Activated CD8-positive, alpha-beta T cell treated with anti-CD3 and anti-CD28 coated beads, Interleukin-2, amount 10 ng/mL, durations not matched to agents 7 days and 5 days (primary cell): Measurements from ENCODE around the gene CSNK1G1. TPM values are rescaled to one million over a fixed set of nuclear protein-coding genes. Genes with fewer than 3 reads are reported as not detected.
"Not testable (repeated sequence)": the region's sequence is repeated elsewhere in the genome, so short reads cannot be mapped to it uniquely, and the experiment has no call there.

Experiments
- ATAC-seq: fragments of 150-1000 bp; cut with Tn5 transposase; one replicate; pipeline ENCODE4 v1.10.0; 2021; ENCODE audit warnings: moderate library complexity
- CTCF ChIA-PET: fragments of 350-600 bp; sonication (Branson Sonifier 250); formaldehyde crosslinking; loops from one replicate; lab custom pipeline; 2021; ENCODE audit warnings: antibody characterized with exemption; lab: Charles Lee
- POLR2A ChIA-PET: fragments of 350-600 bp; sonication (Branson Sonifier 250); formaldehyde crosslinking; loops from one replicate; lab custom pipeline; 2021; ENCODE audit warnings: antibody characterized with exemption; lab: Charles Lee
- DNase-seq: peaks from one replicate; pipeline ENCODE4 v3.0.0-alpha.2; 2020
- H3K27ac Mint-ChIP-seq: one replicate; pipeline ENCODE4 v1.8.0; 2021; ENCODE audit warnings: mild to moderate bottlenecking, mixed read lengths
- H3K27me3 Mint-ChIP-seq: one replicate; pipeline ENCODE4 v1.8.0; 2021; ENCODE audit warnings: low read depth, mixed read lengths
- H3K36me3 Mint-ChIP-seq: one replicate; pipeline ENCODE4 v1.8.0; 2021; ENCODE audit warnings: low read depth, mixed read lengths
- H3K4me1 Mint-ChIP-seq: one replicate; pipeline ENCODE4 v1.8.0; 2021; ENCODE audit warnings: low read depth, mixed read lengths
- H3K4me3 Mint-ChIP-seq: one replicate; pipeline ENCODE4 v1.8.0; 2021; ENCODE audit warnings: mild to moderate bottlenecking, mixed read lengths
- H3K9me3 Mint-ChIP-seq: one replicate; pipeline ENCODE4 v1.8.0; 2022; ENCODE audit warnings: mixed read lengths; ENCODE audit not compliant: insufficient read depth
- total RNA-seq, 2 experiments: library from RNA; stranded (reverse); gene quantifications; one replicate each; pipeline ENCODE4 v1.2.3, GENCODE V29; 2021

Gene CSNK1G1
- total RNA-seq, 2 experiments from 2014 or later = 26.8 to 28.2 TPM

DNA sequence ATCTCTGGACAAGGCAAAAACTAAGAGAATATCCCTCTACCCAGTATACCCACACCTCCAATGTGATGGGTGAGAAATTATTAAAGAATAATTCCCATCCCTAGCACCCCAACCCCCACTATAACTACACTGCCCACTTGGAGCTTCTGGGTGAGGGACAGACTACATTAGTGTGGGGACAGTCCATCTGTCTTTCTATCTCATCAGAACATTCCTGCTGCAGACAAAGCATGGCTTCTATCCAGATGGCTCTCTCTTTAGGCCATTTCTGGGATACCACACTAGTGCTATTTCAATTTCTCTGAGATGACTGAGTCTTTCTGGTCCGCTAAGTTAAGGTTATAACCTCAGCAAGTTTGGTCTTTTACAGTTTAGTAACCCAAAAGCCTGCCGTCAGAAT, 6.6 kb downstream of the CSNK1G1 start:
- no peak for DNase-seq
- POLR2A ChIA-PET = interaction anchor here (0.6 to 0.7 kb wide), 2 partner anchors 19 to 312 kb away, joined by 3 to 5 read pairs; no protein-coding TSS in a partner anchor
- CTCF ChIA-PET = interaction anchor here (1.1 kb wide), 1 partner anchor 31 kb away, joined by 3 read pairs; no protein-coding TSS in a partner anchor
- Mint-ChIP-seq H3K9me3 (no peaks in the 10 kb centered on the region), H3K27me3 (no peaks in the 10 kb centered on the region), H3K27ac (no peak overlapping the region), H3K36me3 (peaks cover 20% of the 10 kb centered on the region), H3K4me3 (no peak overlapping the region), H3K4me1 (peaks cover 2% of the 10 kb centered on the region)
- no peak for ATAC-seq

DNA sequence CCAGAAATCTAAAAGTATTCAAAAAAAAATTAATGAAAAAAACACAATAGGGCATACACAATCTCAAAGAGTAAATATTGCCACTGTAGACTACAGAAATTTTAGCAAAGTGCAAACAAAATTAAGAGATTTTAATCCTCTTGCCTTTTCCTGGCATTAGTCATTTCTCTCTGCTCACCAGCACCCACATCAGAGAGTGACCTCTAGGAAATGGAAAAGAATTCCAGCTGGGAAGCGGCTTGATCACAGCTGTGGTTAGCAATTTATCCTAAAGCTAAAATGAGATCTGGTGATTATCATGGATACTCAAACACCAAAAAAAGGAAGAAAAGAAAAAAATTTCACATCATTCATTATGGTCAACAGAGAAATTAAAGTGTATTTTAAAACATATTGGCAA, 7.5 kb downstream of the CSNK1G1 start:
- Mint-ChIP-seq H3K36me3 (peaks cover 20% of the 10 kb centered on the region), H3K4me3 (no peak overlapping the region), H3K9me3 (no peaks in the 10 kb centered on the region), H3K27me3 (no peaks in the 10 kb centered on the region), H3K27ac (no peak overlapping the region), H3K4me1 (peaks cover 2% of the 10 kb centered on the region)
- ATAC-seq = no peak
- ChIA-PET POLR2A (no interaction called here), CTCF (interaction anchor here (0.7 kb wide), 1 partner anchor 402 kb away, joined by 4 read pairs; no protein-coding TSS in a partner anchor)
- no peak for DNase-seq

DNA sequence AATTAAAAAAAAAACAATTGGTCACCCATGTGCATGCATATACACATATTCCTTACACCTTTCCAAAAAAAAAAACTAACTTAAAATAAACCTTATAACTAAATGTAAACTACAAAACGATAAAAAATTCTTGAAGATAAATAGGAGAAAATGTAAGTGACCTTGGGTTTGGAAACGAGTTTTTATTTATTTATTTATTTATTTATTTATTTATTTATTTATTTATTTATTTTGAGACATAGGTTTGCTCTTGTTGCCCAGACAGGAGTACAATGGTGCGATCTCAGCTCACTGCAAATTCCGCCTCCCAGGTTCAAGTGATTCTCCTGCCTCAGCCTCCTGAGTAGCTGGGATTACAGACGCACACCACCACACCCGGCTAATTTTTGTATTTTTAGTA, 9.7 kb downstream of the CSNK1G1 start:
- ATAC-seq, DNase-seq, H3K4me1 Mint-ChIP-seq, H3K4me3 Mint-ChIP-seq, H3K27ac Mint-ChIP-seq, H3K9me3 Mint-ChIP-seq, H3K27me3 Mint-ChIP-seq, POLR2A ChIA-PET: not testable (repeated sequence)
- CTCF ChIA-PET = interaction anchor here (1.3 kb wide), 1 partner anchor 8 kb away, joined by 4 read pairs; no protein-coding TSS in a partner anchor
- peaks cover 21% of the 10 kb centered on the region for H3K36me3 Mint-ChIP-seq

DNA sequence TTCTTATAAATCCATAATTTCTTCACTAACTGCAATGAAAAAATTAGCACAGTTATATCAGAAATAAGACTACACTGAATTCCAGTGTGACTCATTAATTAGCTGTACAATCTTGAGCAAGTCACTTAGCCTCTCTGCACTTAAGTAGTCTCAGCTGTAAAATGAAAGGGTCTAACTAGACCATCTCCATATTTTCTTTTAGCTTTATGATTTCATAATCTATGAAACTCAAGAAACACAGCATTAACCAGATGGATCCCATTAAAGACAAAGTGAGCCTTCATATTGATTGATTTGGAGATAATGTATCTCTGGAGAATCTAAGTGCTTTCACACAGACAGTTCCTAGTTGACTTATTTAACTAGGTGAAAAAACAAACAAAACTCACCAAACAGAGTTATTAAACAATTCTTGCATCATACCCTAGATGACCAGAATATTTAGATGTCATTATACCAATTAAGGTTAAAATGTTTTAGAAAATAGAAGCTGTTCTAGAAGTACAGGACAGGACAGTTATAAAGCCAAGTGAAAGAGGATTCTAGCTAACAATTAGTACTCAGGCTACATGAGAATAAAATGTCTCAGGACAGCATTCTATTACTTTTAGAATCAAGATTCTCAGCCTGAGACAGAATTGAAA, 11.2 kb downstream of the CSNK1G1 start:
- H3K27ac Mint-ChIP-seq = no peak overlapping the region
- peaks cover 19% of the 10 kb centered on the region for H3K36me3 Mint-ChIP-seq
- ChIA-PET CTCF (interaction anchor here (1.0 to 1.9 kb wide), 3 partner anchors 10 to 65 kb away, joined by 3 to 6 read pairs (median 4); partner anchors contain the start of gene CSNK1G1), POLR2A (interaction anchor here (0.8 kb wide), 1 partner anchor 36 kb away, joined by 3 read pairs; no protein-coding TSS in a partner anchor)
- H3K9me3 Mint-ChIP-seq = no peaks in the 10 kb centered on the region
- H3K27me3 Mint-ChIP-seq = no peaks in the 10 kb centered on the region
- no peak for DNase-seq
- no peak overlapping the region for H3K4me3 Mint-ChIP-seq
- ATAC-seq = no peak
- H3K4me1 Mint-ChIP-seq = peaks cover 6% of the 10 kb centered on the region

DNA sequence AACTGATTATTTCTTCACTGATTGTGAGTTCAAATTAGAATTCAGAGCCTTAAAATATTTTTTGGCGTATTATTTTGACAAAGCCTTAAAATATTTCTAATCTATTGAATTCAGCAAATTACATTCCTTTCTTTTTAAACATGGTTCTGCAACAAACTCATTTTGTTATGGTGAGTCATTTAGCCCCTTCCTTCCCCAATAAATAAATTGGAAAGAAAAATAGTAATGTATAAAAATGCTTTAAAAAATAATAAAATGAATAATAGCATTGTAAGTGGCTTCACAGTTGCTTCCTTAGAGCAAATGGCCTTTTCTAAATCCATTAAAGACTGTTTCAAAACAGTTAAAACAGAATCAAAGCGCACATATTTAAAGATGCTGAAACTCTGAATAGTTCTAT, 12.1 kb downstream of the CSNK1G1 start:
- Mint-ChIP-seq H3K36me3 (peaks cover 19% of the 10 kb centered on the region), H3K9me3 (no peaks in the 10 kb centered on the region), H3K4me1 (peaks cover 6% of the 10 kb centered on the region), H3K4me3 (no peak overlapping the region), H3K27me3 (no peaks in the 10 kb centered on the region), H3K27ac (no peak overlapping the region)
- DNase-seq (no peak), ATAC-seq (no peak)
- POLR2A ChIA-PET = interaction anchor here (0.7 kb wide), 1 partner anchor 80 kb away, joined by 3 read pairs; no protein-coding TSS in a partner anchor
- CTCF ChIA-PET = interaction anchor here (1.0 to 1.9 kb wide), 2 partner anchors 9 to 50 kb away, joined by 4 to 6 read pairs; no protein-coding TSS in a partner anchor

DNA sequence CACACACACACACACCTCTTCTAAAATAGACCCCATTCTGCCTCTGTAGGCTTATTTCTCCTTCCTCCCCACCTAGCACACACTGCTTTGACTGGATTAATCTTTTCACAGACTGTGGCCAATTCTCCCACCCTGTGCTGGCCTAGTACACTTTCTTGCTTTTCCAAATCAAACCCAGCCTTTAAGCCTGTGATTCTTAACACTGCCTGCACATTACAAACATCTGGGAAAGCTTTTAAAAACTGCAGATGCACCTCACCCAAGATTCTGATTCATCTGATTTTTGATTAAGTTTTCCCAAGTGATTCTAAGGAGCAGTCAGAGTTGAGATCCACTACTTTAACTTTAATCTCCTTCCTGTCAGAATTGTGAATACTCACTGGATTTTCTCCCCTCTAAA, 12.8 kb downstream of the CSNK1G1 start:
- DNase-seq = no peak
- ChIA-PET CTCF (interaction anchor here (1.0 kb wide), 1 partner anchor 49 kb away, joined by 4 read pairs; no protein-coding TSS in a partner anchor), POLR2A (interaction anchor here (0.7 kb wide), 1 partner anchor 79 kb away, joined by 3 read pairs; no protein-coding TSS in a partner anchor)
- peaks cover 3% of the 10 kb centered on the region for H3K4me1 Mint-ChIP-seq
- H3K27ac Mint-ChIP-seq = no peak overlapping the region
- no peaks in the 10 kb centered on the region for H3K9me3 Mint-ChIP-seq
- ATAC-seq = no peak
- no peak overlapping the region for H3K4me3 Mint-ChIP-seq
- no peaks in the 10 kb centered on the region for H3K27me3 Mint-ChIP-seq
- H3K36me3 Mint-ChIP-seq = peaks cover 15% of the 10 kb centered on the region

DNA sequence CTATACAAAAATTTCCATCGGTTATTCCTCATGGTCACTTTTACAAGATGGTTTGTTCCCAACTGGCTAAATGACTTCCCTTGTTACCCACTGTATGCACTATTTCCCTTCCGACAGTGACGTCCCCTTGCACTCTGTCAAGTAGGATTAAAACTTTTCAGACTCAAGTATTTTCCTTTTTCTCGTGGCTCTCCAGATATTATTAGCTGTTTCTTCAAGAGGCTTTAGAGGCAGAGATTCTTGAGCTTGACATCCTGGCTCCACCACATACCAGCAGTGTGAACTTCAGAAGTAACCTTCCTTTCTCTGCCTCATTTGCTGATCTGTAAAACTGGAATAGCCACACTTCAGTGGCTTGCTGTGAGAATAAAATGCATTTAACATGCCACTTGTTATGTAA, 14.0 kb downstream of the CSNK1G1 start:
- no peak overlapping the region for H3K4me3 Mint-ChIP-seq
- H3K4me1 Mint-ChIP-seq = peaks cover 3% of the 10 kb centered on the region

DNA sequence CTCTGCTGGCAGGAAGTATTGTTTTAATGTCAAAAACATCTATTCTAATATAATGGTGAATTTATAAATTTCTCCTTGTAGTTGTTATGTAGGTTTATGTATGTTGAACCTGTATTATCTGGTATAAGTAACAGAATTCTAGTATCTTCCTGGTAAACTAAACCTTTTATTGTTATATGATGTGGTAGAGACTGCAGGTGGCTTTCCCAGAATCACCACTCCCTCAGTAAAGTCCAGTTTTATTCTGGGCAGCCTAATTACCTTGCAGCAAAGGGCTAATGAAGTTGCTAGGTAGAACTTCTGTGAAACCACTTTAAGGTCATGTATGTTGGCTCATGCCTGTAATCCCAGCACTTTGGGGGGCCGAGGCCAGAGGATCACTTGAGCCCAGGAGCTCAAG, 15.6 kb downstream of the CSNK1G1 start:
- no peak overlapping the region for H3K4me3 Mint-ChIP-seq
- no peak for DNase-seq
- POLR2A ChIA-PET = no interaction called here
- H3K27me3 Mint-ChIP-seq = no peaks in the 10 kb centered on the region
- no peak for ATAC-seq
- peaks cover 3% of the 10 kb centered on the region for H3K36me3 Mint-ChIP-seq
- no peaks in the 10 kb centered on the region for H3K9me3 Mint-ChIP-seq
- CTCF ChIA-PET = no interaction called here
- H3K4me1 Mint-ChIP-seq = peaks cover 7% of the 10 kb centered on the region
- H3K27ac Mint-ChIP-seq = no peak overlapping the region

More for the DNA sequence above, 14.0 kb downstream of the CSNK1G1 start:
- H3K27me3 Mint-ChIP-seq = no peaks in the 10 kb centered on the region
- no peaks in the 10 kb centered on the region for H3K9me3 Mint-ChIP-seq
- H3K27ac Mint-ChIP-seq = no peak overlapping the region
- ATAC-seq = no peak
- no peak for DNase-seq
- POLR2A ChIA-PET = no interaction called here
- CTCF ChIA-PET = no interaction called here
- H3K36me3 Mint-ChIP-seq = peaks cover 10% of the 10 kb centered on the region

DNA sequence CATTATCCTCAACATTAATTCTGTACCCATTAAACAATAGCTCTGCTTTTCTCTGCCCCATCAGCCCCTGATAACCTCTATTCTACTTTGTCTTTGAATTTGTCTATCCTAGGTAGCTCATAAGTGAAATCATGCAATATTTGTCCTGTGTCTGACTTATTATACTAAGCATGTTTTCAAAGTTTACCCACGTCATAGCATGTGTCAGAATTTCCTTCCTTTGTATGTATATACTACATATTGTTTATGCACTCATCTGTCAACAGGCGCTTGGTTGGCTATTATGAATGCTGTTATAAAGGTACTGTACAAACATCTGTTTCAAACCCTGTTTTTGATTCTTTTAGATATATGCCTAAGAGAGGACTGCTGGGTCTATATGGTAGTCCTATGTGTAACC, 18.2 kb downstream of the CSNK1G1 start:
- POLR2A ChIA-PET = no interaction called here
- ATAC-seq (no peak), DNase-seq (no peak)
- Mint-ChIP-seq H3K27me3 (no peaks in the 10 kb centered on the region), H3K9me3 (no peaks in the 10 kb centered on the region), H3K27ac (no peak overlapping the region), H3K36me3 (peaks cover 13% of the 10 kb centered on the region), H3K4me1 (peaks cover 23% of the 10 kb centered on the region), H3K4me3 (no peak overlapping the region)
- CTCF ChIA-PET = no interaction called here

DNA sequence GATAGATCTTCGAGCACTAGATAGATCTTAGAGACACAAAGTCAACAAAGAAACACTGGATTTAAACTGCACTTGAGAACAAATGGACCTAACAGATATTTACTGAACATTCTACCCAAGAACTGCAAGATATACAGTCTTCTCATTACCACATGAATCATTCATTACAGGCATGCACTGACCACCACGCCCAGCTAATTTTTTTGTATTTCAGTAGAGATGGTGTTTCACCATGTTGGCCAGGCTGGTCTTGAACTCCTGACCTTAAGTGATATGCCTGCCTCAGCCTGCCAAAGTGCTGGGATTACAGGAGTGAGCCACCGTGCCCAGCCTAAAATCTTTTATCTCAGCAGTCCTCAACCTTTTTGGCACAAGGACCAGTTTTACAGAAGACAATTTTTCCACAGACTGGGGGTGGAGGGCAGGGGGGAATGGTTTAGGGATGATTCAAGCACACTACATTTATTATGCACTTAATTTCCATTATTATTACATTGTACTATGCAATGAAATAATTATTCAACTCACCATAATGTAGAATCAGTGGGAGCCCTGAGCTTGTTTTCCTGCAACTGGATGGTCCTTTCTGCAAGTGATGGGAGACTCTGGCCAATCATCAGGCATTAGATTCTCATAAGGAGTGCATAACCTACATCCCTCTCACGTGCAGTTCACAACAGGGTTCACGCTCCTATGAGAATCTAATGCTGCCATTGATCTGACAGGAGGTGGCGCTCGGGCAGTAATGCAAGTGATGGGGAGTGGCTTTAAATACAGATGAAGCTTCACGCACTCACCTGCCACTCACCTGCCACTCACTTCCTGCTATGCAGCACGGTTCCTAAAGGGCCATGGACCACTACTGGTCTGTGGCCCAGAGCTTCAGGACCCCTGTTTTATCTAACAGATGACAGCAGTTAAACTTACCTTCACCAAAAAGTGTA, 21.7 kb downstream of the CSNK1G1 start:
- H3K4me3 Mint-ChIP-seq = no peak overlapping the region
- CTCF ChIA-PET = interaction anchor here (0.6 to 2.6 kb wide), 4 partner anchors 10 to 124 kb away, joined by 3 to 6 read pairs (median 5); partner anchors contain the start of gene CSNK1G1
- POLR2A ChIA-PET = no interaction called here
- H3K27ac Mint-ChIP-seq = peak overlapping the region; percentile 30
- H3K27me3 Mint-ChIP-seq = no peaks in the 10 kb centered on the region
- DNase-seq (peak; percentile 31), ATAC-seq (no peak)
- H3K36me3 Mint-ChIP-seq = peaks cover 10% of the 10 kb centered on the region
- H3K4me1 Mint-ChIP-seq = peaks cover 20% of the 10 kb centered on the region
- no peaks in the 10 kb centered on the region for H3K9me3 Mint-ChIP-seq

DNA sequence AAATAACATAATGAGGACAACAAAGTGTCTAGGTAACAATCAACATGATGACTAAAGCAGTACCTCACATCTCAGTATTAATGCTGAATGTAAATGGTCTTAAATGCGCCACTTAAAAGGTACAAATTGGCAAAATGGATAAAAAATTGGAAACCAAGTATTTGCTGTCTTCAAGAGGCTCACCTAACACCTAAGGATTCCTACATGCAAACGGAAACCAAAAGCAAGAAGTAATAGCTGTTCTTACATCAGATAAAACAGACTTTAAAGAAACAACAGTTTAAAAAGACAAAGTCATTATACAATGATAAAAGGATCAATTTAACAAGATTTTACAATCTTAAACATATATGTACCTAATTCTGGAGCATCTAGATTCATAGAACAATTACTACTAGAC, 22.5 kb downstream of the CSNK1G1 start:
- Mint-ChIP-seq H3K4me3 (no peak overlapping the region), H3K27ac (peak overlapping the region; percentile 2)
- CTCF ChIA-PET = interaction anchor here (2.0 to 2.6 kb wide), 2 partner anchors 11 to 23 kb away, joined by 5 to 6 read pairs; partner anchors contain the start of gene CSNK1G1

More for the DNA sequence above, 22.5 kb downstream of the CSNK1G1 start:
- Mint-ChIP-seq H3K9me3 (no peaks in the 10 kb centered on the region), H3K27me3 (no peaks in the 10 kb centered on the region), H3K4me1 (peaks cover 20% of the 10 kb centered on the region), H3K36me3 (peaks cover 10% of the 10 kb centered on the region)
- POLR2A ChIA-PET = no interaction called here
- ATAC-seq (no peak), DNase-seq (no peak)
